HL-60/S4 treated with retinoic acid at 250 ng/mL for 4 days and 3 days (cell line): Measurements from ENCODE around the gene SNAP23.

Source experiments
- in situ Hi-C: fragments of 300-500 bp; cut with MboI; formaldehyde crosslinking; loops from 2 replicates; pipeline ENCODE4 v1.7.0; 2022; ENCODE audit warnings: low sequenced_read_pairs

Gene SNAP23

GRCh38 chr15:42494998-42495360 is 455 bp upstream of the SNAP23 start:
- in situ Hi-C loops: no loop called here

GRCh38 chr15:42498212-42499068 is 3.0 kb downstream of the SNAP23 start:
- in situ Hi-C loops: no loop called here

GRCh38 chr15:42499858-42500609 is 4.6 kb downstream of the SNAP23 start:
- in situ Hi-C loops: no loop called here

- in situ Hi-C loops: no loop called here
These were observed 7.0 kb downstream of the SNAP23 start for GRCh38 chr15:42502477-42502876.

GRCh38 chr15:42503825-42504224 is 8.4 kb downstream of the SNAP23 start:
- in situ Hi-C loops: no loop called here

GRCh38 chr15:42504631-42505030 is 9.2 kb downstream of the SNAP23 start:
- in situ Hi-C loops: no loop called here

- in situ Hi-C loops: no loop called here
These were observed 12.1 kb downstream of the SNAP23 start for GRCh38 chr15:42507514-42507913.

- in situ Hi-C loops: no loop called here
These were observed 12.8 kb downstream of the SNAP23 start for GRCh38 chr15:42508263-42508690.

- in situ Hi-C loops: no loop called here
These were observed 15.0 kb downstream of the SNAP23 start for GRCh38 chr15:42510258-42511006.

GRCh38 chr15:42511007-42511391 is 15.6 kb downstream of the SNAP23 start:
- in situ Hi-C loops: no loop called here

GRCh38 chr15:42523331-42523730 is 27.9 kb downstream of the SNAP23 start:
- in situ Hi-C loops: no loop called here

- in situ Hi-C loops: no loop called here
These were observed 33.5 kb downstream of the SNAP23 start for GRCh38 chr15:42528970-42529369.

- in situ Hi-C loops: no loop called here
These were observed 37.8 kb downstream of the SNAP23 start for GRCh38 chr15:42533246-42533645.

- in situ Hi-C loops: no loop called here
These were observed 49.6 kb downstream of the SNAP23 start for GRCh38 chr15:42544853-42545629.

- in situ Hi-C loops: no loop called here
These were observed 52.4 kb downstream of the SNAP23 start for GRCh38 chr15:42547918-42548248.

- in situ Hi-C loops: no loop called here
These were observed 53.0 kb downstream of the SNAP23 start, which contains the start of the genes HAUS2 and LRRC57 for GRCh38 chr15:42548249-42549031. HAUS2 (plus strand) TSS chr15:42548838; CDS start chr15:42548873, 35 bp downstream. LRRC57 (minus strand) TSS chr15:42548793; CDS start chr15:42548434, 359 bp downstream.

- in situ Hi-C loops: no loop called here
These were observed 53.6 kb downstream of the SNAP23 start for GRCh38 chr15:42549032-42549491.

- in situ Hi-C loops: no loop called here
These were observed 54.4 kb downstream of the SNAP23 start for GRCh38 chr15:42549741-42550392.

GRCh38 chr15:42553554-42553953 is 58.1 kb downstream of the SNAP23 start:
- in situ Hi-C loops: no loop called here
